Liver (tissue), 3 donors: ENCODE measurements around the gene POLL.

Experiments used
- TAF1 ChIP-seq: conservative IDR thresholded peaks from 2 replicates; pipeline ENCODE4 v1.6.1; 2016; ENCODE audit warnings: antibody characterized with exemption, mild to moderate bottlenecking
- YY1 ChIP-seq: IDR thresholded peaks from 2 replicates; pipeline ENCODE4 v1.6.1; 2016; ENCODE audit warnings: antibody characterized with exemption, mild to moderate bottlenecking
- TF ChIP-seq, protein P1 (sequence below): fragments of 150-350 bp; IDR thresholded peaks from 2 replicates; pipeline ENCODE4 v1.5.1; 2017; ENCODE audit warnings: improper control_type of control experiment, low read depth, low read length; ENCODE audit not compliant: missing input control
- TF ChIP-seq, protein P2 (sequence below): IDR thresholded peaks from 2 replicates; pipeline ENCODE4 v1.6.1; 2016; ENCODE audit warnings: antibody characterized with exemption
- donor health status: healthy.
- donor health status: healthy.

DNA sequence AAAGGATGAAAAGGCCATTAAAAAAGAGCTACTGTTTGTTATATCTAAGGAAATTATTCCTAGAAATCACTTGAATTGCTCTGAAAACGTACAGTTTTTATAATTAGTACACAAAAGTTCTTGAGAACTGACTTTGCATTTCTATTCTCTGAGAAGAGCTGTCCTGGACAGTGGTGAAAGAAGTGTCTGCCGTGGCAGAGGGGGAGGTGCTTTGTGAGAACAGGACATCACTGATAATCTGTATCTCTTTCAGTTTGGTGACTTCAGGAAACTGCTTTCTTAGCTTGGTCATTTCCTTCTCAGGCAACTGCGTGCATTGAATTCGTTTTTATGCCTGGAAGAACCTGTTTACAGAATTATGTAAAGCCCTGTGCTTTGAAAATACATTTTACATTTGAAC lies 52.1 kb downstream of the POLL start:
- TF ChIP-seq, protein P1, sequence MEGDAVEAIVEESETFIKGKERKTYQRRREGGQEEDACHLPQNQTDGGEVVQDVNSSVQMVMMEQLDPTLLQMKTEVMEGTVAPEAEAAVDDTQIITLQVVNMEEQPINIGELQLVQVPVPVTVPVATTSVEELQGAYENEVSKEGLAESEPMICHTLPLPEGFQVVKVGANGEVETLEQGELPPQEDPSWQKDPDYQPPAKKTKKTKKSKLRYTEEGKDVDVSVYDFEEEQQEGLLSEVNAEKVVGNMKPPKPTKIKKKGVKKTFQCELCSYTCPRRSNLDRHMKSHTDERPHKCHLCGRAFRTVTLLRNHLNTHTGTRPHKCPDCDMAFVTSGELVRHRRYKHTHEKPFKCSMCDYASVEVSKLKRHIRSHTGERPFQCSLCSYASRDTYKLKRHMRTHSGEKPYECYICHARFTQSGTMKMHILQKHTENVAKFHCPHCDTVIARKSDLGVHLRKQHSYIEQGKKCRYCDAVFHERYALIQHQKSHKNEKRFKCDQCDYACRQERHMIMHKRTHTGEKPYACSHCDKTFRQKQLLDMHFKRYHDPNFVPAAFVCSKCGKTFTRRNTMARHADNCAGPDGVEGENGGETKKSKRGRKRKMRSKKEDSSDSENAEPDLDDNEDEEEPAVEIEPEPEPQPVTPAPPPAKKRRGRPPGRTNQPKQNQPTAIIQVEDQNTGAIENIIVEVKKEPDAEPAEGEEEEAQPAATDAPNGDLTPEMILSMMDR: no peak
- TF ChIP-seq TAF1: no peak
- TF ChIP-seq YY1: no peak
- TF ChIP-seq, protein P2, sequence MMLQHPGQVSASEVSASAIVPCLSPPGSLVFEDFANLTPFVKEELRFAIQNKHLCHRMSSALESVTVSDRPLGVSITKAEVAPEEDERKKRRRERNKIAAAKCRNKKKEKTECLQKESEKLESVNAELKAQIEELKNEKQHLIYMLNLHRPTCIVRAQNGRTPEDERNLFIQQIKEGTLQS: no peak
